Measurements from ENCODE around the gene PRR19. TPM values are rescaled to one million over a fixed set of nuclear protein-coding genes. Genes with fewer than 3 reads are reported as not detected.

The PRR19 gene
- total RNA-seq, 6 experiments from 2014 or later: 0.67 to 2.0 (median 0.86) TPM

GRCh38 chr19:42277821-42278451 is 24.0 kb upstream of the PRR19 start:
- DNase-seq: peak; percentile 59
- peak overlapping the region; percentile 93 for H3K4me3 Mint-ChIP-seq

GRCh38 chr19:42278452-42279154 is 23.3 kb upstream of the PRR19 start:
- Mint-ChIP-seq H3K27me3 (ENCODE audit: insufficient read depth) (peaks cover 9% of the 10 kb centered on the region), H3K36me3 (ENCODE audit: low read depth) (peaks cover 20% of the 10 kb centered on the region), H3K27ac (peak overlapping the region; percentile 94), H3K4me3 (peak overlapping the region; percentile 93), H3K9me3 (no peaks in the 10 kb centered on the region), H3K4me1 (ENCODE audit: low read depth) (peaks cover 52% of the 10 kb centered on the region)
- no peak for DNase-seq
- TF ChIP-seq CTCF (IDR thresholded peaks at IDR 0.05): no peak

More at GRCh38 chr19:42277821-42278451, 24.0 kb upstream of the PRR19 start:
- Mint-ChIP-seq H3K9me3 (no peaks in the 10 kb centered on the region), H3K36me3 (ENCODE audit: low read depth) (peaks cover 20% of the 10 kb centered on the region), H3K27me3 (ENCODE audit: insufficient read depth) (peaks cover 9% of the 10 kb centered on the region), H3K4me1 (ENCODE audit: low read depth) (peaks cover 52% of the 10 kb centered on the region), H3K27ac (peak overlapping the region; percentile 94)
- peak; percentile 21; the same call in 1 of the 2 replicates for TF ChIP-seq CTCF (IDR thresholded peaks at IDR 0.05)

- no peaks in the 10 kb centered on the region for H3K9me3 Mint-ChIP-seq
- peaks cover 20% of the 10 kb centered on the region for H3K36me3 Mint-ChIP-seq (ENCODE audit: low read depth)
- H3K4me1 Mint-ChIP-seq (ENCODE audit: low read depth): peaks cover 52% of the 10 kb centered on the region
- TF ChIP-seq CTCF (IDR thresholded peaks at IDR 0.05): no peak
- peak overlapping the region; percentile 94 for H3K27ac Mint-ChIP-seq
- H3K27me3 Mint-ChIP-seq (ENCODE audit: insufficient read depth): peaks cover 9% of the 10 kb centered on the region
- peak overlapping the region; percentile 93 for H3K4me3 Mint-ChIP-seq
- DNase-seq: no peak
These were observed 22.6 kb upstream of the PRR19 start for GRCh38 chr19:42279155-42279901.

GRCh38 chr19:42279902-42280814 is 21.8 kb upstream of the PRR19 start:
- Mint-ChIP-seq H3K36me3 (ENCODE audit: low read depth) (peaks cover 14% of the 10 kb centered on the region), H3K27ac (peak overlapping the region; percentile 94), H3K4me1 (ENCODE audit: low read depth) (peaks cover 50% of the 10 kb centered on the region), H3K4me3 (peak overlapping the region; percentile 93), H3K9me3 (no peaks in the 10 kb centered on the region), H3K27me3 (ENCODE audit: insufficient read depth) (peaks cover 9% of the 10 kb centered on the region)
- peak; percentile 95 for TF ChIP-seq CTCF (IDR thresholded peaks at IDR 0.05)
- DNase-seq: peak; percentile 87

DNA sequence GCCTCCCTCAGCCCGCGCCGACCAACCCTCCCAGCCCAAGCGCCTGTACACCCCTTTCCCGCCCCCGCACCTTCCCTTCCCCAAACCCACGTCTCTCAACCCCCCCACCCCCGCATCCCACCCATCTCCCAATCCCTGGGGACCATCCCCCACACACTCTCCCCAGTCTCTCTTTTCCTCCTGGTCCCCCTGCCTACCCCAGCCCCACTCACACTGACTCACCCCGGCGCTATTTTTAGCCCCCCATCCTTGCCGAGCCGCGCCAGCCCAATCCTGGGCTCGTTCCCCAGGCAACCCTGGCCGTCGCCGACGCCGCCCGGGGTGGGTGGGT is 21.2 kb upstream of the PRR19 start:
- TF ChIP-seq CTCF (IDR thresholded peaks at IDR 0.05): no peak
- Mint-ChIP-seq H3K4me1 (ENCODE audit: low read depth) (peaks cover 53% of the 10 kb centered on the region), H3K36me3 (ENCODE audit: low read depth) (peaks cover 12% of the 10 kb centered on the region; the same call in 1 of the 2 replicates), H3K27me3 (ENCODE audit: insufficient read depth) (peaks cover 9% of the 10 kb centered on the region), H3K27ac (peak overlapping the region; percentile 91; the same call in 1 of the 2 replicates), H3K9me3 (no peaks in the 10 kb centered on the region), H3K4me3 (peak overlapping the region; percentile 78)
- no peak for DNase-seq
